ENCODE results near the gene DNAJC15.

DNA sequence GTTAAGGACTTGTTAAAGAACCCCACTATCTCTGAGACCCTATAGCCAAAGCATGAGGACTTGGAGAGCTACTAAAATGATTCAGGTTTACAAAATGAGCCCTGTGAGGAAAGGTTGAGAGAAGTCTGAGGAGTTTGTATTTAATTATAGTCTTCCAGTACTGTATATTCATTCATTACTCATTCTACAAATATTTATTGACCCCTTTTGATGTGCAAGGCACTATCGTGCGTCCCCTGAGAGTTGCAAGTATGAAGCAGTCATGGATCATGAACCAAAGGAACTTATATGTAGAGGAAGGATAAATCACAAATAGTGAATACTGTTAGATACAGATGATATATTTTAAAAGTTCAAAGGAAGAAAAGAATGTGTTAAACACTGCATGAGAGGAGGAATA, 84.4 kb downstream of the DNAJC15 start:
- no peak for TF ChIP-seq POLR2A (IDR thresholded peaks at IDR 0.05)
- TF ChIP-seq CTCF (IDR thresholded peaks at IDR 0.05), result no peak
